GM18858 (cell line): ENCODE measurements around the gene SLMAP.

Experiments used
- ATAC-seq: cut with Tn5 transposase; IDR thresholded peaks from one replicate; pipeline ENCODE4 v1.9.1; 2021; ENCODE audit not compliant: unreplicated experiment

The SLMAP gene

DNA sequence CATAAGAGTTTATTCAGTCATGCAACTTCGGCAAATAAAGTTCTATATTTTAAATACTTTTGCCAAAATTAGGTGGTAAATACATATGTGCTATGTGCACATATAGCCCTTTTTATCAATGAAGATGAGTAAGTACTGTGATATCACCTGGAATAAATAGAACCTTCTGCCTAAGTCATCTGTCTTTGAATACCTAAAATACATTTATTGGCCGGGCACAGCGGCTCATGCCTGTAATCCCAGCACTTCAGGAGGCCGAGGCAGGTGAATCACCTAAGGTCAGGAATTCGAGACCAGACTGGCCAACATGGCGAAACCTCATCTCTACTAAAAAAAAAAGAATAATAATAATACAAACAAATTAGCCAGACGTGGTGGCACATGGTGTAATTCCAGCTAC, 178.3 kb downstream of the SLMAP start:
- ATAC-seq = no peak

DNA sequence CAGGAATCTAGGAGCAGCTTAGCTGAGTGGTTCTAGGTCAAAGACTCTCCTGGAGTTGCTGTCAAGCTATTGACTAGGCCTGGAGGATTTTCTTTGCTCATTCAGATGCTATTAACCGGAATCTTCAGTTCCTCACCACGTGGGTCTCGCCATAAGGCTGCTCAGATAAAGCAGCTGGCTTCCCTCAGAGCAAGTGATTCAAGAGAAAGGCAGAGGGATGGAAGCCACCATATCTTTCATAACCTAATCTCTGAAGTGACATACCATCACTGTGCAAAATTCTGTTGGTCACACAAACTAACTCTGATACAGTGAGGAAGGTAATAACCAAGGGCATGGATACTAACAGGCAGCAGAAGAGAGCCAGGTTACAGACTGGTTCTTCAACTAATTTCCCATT, 179.4 kb downstream of the SLMAP start:
- no peak for ATAC-seq

DNA sequence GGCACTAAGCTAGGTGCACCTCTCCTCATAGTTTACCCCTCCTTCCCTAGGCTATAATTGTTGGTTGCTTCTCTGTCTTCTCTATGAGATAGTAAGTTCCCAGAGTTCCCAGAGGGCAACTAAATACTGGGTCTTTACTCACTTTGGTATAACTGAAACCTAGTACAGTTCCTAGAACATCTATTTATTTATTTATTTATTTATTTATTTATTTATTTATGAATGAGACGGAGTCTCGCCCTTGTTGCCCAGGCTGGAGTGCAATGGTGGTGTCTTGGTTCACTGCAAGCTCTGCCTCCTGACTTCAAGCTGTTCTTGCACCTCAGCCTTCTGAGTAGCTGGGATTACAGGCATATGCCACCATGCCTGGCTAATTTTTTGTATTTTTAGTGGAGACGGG, 181.0 kb downstream of the SLMAP start:
- ATAC-seq = no peak

DNA sequence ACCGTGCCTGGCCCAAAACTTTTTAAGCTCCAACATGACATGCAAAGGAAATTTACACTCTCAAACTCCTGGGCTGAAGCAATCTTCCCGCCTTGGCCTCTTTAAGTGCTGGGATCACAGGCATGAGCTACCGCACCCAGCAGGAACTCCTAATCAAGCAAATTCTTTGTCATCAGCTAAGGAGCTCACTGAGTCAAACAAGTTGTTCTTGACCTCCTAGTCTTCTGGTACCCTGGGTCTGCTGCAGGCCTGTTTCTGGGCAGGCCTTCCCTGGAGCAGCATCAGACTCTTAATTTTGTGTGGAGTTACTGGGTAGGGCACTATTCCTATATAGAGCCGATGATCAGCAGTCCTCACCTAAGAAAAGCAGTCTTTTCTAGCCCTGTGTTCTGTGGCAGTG, 183.7 kb downstream of the SLMAP start:
- ATAC-seq = no peak

DNA sequence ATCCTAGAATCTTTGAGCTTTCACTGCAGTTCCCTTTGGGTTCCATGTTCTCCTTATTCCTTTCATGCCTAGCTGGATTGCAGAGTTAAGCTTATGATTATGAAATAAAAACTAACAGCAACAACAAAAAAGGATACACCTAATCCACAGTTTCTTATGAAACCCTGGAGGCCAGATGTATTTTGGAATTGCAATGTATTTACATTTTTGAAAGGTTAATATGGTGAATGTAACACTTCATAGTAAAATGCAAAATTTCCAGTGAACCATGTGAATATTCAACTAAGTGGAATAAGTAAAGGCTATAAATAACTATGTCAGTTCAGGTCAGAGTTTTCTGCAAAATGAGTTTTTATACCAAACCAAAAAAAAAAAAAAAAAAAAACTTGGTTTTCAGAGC, 186.3 kb downstream of the SLMAP start:
- ATAC-seq = no peak

- ATAC-seq = no peak
These were observed 186.8 kb downstream of the SLMAP start for GRCh38 chr3:57942872-57943283.

DNA sequence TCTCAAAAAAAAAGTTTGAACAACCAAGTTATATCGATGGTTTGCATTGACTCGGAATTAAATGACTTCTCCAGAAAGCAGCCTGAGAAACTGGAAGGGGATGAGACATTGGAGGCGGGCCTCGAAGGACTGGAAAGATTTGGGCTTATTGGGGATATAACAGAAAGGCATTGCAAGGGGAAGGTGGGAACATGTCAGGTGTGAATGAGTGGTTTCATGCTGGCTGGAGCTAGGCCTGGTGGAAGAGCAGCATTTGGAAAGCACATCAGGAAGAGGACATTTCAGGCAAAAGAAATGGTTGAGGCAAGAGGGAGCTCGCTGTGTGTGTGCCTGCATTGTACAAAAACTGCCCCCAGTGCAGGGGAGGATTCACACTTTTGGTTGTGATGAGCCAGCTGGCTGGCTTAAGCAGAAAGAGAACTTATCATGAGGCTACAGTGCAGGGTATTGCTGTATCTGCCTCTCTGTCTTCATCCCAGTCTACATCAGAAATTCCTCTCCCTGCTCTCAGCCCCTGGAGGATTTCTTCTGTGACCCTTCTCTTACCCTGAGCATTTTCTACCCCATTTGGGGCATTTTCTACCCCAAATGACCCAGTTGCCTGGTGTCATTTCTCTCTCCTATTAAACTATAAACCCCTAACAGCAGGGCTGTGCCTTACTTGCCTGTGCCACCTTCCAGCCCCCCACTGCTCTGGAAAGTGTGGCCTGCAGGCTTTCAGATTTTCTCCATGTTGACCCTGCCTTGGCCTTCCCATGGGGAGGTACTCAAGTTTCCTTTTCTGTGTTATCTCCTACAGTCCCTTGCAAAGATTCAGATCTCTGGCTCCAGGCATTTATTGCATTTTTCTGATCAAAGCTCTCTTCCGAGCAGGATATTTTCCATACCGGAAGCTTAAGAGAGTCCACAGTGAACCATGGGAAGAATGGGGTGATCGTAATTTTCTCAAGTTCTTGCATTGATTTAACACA, 187.7 kb downstream of the SLMAP start:
- no peak for ATAC-seq

DNA sequence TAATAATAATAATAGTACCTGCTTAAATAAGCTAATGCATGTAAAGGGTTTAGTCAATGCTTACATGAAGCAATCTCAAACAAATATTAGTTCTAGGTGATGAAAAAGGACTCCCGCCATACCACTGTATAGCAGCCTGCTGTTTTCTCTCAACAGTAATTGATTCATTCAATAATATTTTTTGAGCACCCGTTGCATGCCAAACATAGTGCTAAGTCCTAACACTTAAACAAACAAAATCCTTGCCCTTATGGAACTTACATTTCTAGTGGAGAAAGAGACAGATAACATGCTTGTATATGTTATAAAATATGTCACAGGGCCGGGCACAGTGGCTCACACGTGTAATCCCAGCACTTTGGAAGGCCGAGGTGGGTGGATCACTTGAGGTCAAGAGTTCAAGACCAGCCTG, 190.9 kb downstream of the SLMAP start:
- no peak for ATAC-seq

DNA sequence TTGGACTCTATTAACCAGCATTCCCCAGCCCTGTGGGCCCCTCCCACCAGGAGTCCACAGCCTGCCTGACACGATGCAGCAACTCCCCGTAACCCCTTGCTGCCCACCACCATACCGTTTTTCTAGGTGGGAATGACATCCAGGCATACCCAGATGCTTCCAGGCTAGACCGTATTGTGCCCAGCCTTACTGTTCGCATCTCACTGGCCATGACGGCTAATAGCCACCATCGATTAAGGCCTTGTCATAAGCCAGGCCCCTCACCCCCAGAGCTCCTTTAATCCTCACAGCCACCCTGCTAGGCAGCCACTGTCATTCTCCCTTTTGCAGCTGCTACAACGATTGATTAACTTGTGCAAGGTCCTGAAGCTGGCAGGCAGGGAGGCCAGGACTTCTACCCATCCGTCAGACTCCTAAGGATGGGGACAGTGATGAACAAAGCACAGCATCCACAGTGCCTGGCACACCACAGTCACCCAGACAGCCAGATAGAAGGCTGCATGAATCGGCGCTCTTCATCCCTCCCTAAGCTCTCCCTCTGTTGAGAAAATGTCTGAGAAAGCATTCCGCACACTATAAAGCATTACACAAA, 192.1 kb downstream of the SLMAP start:
- no peak for ATAC-seq

GRCh38 chr3:57948781-57949242, 192.7 kb downstream of the SLMAP start:
- ATAC-seq = no peak

- no peak for ATAC-seq
These were observed 193.2 kb downstream of the SLMAP start for GRCh38 chr3:57949344-57949743.

DNA sequence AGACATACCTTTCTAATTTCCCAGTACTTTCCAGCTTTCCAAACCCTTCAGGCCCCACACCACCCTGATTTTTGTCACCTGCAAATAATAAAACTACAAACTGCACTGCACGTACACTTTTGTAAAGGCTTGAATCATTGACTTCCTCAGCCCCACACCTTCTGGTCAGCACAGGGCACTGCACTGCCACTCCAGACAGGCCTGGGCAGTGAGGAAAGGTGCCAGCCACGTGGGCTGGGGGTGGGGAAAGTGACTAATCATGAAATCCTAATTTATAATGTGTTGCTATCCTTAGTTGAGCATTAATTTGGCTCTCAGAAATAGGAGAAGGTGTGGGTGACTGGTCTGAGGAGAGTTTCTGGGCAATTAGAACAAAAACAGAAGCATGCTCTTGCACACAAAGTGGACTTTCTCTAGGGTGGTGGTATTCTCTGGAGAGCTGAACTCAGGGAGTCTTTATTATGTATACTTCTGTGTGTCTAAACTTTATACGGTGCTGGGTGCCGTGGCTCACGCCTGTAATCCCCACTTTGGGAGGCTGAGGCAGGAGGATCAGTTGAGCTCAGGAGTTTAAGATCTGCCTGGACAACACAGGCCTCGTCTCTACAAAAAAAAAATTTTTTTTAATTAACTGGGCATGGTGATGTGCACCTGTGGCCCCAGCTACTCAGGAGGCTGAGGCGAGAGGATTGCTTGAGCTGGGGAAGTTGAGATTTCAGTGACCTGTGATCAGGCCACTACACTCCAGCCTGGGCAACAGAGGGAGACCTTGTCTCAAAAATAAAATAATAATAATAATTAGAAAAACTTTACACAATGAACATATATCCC, 193.9 kb downstream of the SLMAP start:
- no peak for ATAC-seq

DNA sequence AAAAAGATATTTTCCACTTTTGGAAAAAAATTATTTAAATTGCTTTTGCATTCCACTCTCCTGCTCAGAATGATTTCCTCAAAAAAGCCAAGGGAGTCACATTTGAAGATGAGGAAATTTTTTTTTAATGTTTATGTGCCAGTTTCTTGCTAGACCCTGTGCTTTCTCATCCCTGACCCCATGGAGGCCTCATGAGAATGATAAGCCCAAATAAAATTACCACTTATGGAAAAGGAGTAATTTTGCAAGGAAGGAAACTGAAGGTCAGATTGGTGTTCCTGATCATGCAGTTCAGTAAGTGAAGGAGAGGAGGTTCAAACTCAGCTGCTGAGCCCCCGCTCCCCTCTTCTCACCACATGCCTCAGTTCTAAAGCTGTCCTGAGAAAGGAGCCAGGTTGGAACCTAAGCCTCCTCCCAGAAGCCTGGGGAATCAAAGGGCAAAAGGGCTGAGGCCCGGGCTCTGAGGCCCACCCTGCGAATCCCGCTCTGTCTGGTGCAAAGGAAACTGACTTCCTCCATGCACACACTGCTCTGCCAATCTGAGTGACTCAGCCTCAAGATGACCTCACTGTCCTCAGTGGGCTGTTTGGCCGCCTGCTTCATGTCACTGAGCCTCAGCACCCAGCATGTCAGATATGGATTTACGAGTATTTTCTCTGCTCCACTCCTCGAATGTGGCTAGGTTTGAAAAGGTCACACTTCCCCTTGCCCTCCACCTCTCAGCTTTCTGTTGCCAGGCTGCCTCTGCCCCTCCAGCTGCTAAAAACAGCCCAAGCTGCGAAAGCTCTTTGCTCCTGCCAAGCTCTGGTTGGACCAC, 195.2 kb downstream of the SLMAP start:
- ATAC-seq = no peak

DNA sequence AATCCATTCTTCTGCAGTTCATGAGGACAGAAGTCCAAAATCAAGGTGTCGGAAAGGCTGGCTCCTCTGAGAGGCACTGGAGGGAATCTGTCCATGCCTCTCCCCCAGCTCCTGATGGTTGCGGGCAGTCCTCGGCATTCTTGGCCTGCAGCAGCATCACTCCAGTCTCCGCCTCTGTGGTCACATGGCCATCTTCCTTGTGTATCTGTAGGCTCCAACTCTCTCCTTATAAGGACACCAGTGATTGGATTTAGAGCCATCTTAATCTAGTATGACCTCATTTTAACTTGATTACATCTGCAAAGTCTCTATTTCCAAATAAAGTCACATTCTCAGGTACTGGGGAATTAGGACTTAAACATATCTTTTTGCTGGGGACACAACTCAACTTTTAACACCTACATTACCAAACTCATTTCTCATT, 196.1 kb downstream of the SLMAP start:
- no peak for ATAC-seq

DNA sequence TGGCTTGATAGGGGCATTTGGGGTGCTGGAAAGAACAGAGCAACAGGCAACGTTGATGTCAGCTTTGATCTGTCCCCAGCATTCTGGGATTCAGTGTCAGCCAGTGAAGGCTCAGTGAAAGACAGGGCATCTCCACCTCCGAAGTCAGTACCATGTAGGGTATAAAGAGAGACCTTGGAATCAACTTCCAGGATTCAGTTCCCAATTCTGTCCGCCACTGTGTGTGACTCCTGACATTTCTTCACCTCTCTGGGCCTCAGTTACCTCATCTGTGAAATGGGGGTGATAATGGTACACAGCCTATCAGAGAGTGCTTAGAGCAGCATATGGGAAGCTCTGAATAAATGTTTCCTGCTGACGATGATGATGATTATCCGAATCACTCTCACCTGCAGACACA, 196.5 kb downstream of the SLMAP start:
- ATAC-seq = no peak

DNA sequence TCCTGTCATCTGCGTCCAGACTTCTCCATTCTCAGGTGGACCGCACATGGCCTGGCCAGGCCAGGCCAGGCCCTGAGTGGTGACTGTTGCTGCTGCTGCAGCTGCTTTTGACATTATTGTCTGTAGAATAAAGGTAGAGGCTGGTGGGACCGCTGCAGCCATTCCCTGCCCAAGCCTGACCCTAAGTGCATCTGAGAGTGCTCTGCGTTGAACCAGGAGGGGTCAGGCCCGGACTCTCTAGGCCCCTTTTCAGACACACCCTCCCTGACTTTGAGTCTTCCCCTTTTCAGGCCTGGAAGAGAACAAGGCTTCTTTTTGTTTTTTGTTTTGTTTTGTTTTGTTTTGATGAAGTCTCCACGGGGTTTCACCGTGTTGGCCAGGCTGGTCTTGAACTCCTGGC, 197.5 kb downstream of the SLMAP start:
- no peak for ATAC-seq

DNA sequence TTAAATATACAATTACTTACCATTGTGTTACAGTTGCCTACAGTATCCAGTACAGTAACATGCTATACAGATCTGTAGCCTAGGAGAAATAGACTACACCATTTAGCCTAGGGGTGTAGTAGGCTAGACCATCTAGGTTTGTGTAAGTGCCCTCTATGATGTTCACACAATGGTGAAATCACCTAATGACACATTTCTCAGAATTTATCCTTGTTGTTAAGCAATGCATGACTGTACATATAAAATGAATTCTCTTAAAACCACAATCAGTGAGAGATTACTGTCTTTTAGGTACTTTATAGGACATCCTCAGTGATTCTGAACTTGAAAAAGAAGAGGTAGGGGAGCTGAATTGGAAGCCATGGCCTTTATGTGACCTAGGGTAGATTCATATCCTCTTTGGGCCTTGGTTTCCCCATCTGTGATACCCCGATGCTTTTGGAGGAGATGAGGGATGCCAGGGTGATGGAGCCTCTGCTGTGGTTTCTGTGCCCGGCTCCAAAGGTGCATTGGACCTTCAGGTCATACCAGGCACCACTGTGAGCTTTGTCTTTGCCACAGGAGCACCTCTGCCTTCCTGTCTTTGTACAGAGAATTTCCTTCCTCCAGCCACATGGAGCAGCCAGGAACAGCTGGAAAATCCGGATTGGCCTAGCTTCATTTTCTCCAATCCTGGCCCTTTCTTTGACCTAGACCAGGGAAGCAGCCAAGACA, 200.2 kb downstream of the SLMAP start:
- no peak for ATAC-seq

- ATAC-seq = no peak
These were observed 200.7 kb downstream of the SLMAP start for GRCh38 chr3:57956833-57957174.

GRCh38 chr3:57957824-57958223, 201.7 kb downstream of the SLMAP start:
- ATAC-seq = no peak
